Gastrocnemius medialis (tissue), 4 donors: ENCODE data around the gene ITGA2B.

Experiments used
- POLR2A ChIP-seq, 2 donors: fragments of 450-650 bp; IDR thresholded peaks; one replicate each; pipeline ENCODE4 v1.6.1; 2017; ENCODE audit warnings: antibody characterized with exemption in 2 of 2, mild to moderate bottlenecking in 2 of 2, moderate library complexity in 2 of 2
- TF ChIP-seq, protein P1 (sequence below), 5 experiments: fragments of 450-650 bp in 3 of 5; fragments of 200-600 bp in 2 of 5; sonication (generic) in 2 of 5; IDR thresholded peaks in 4 of 5; conservative IDR thresholded peaks in 1 of 5; 1 replicate in 4 of 5; 2 replicates in 1 of 5; pipeline ENCODE4 v1.5.1; 2016 to 2019; ENCODE audit warnings: antibody characterized with exemption in 5 of 5, mild to moderate bottlenecking in 3 of 5, moderate library complexity in 3 of 5

DNA sequence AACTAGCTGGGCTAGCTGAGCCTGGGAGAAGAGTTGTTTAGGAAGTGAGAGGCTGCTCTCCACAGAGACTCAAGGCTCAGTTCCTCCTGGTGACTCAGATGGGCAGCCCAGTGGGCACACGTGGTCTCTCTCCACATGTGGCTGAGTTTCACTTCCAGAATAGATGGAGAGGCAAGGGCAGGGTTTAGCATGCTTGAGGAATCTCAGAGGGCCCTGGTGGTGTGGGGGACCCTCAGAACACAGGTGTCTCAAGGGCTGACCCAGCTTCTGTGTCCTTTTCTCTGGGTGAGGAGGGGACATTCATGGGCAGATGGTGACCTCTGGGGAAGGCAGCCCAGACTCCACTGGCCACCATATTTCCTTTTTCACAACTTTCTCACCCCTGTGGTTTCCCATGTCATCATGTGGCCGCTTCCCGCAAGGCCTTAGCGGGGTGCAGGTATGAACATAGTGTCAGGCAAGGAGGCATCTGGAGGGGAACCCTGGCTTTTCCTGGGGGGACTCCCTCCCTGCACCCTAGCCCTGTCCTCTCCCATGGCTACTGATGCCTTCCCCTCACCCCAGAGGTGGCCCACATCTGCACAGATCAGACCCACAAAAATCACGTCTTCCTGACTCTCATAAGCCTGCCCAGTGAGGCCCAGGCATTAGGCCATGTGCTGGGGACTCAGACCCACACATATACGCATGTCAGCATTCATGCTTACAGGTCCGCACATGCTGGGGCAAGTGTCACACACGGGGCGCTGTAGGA, 41.0 kb downstream of the ITGA2B start:
- no peak for TF ChIP-seq POLR2A (IDR thresholded peaks at IDR 0.05)
- TF ChIP-seq, protein P1, sequence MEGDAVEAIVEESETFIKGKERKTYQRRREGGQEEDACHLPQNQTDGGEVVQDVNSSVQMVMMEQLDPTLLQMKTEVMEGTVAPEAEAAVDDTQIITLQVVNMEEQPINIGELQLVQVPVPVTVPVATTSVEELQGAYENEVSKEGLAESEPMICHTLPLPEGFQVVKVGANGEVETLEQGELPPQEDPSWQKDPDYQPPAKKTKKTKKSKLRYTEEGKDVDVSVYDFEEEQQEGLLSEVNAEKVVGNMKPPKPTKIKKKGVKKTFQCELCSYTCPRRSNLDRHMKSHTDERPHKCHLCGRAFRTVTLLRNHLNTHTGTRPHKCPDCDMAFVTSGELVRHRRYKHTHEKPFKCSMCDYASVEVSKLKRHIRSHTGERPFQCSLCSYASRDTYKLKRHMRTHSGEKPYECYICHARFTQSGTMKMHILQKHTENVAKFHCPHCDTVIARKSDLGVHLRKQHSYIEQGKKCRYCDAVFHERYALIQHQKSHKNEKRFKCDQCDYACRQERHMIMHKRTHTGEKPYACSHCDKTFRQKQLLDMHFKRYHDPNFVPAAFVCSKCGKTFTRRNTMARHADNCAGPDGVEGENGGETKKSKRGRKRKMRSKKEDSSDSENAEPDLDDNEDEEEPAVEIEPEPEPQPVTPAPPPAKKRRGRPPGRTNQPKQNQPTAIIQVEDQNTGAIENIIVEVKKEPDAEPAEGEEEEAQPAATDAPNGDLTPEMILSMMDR (IDR thresholded peaks at IDR 0.05 in 4 of 5, conservative IDR thresholded peaks at IDR 0.05 in 1 of 5): no peak
